ENCODE measurements around the gene PPP1R13B.

DNA sequence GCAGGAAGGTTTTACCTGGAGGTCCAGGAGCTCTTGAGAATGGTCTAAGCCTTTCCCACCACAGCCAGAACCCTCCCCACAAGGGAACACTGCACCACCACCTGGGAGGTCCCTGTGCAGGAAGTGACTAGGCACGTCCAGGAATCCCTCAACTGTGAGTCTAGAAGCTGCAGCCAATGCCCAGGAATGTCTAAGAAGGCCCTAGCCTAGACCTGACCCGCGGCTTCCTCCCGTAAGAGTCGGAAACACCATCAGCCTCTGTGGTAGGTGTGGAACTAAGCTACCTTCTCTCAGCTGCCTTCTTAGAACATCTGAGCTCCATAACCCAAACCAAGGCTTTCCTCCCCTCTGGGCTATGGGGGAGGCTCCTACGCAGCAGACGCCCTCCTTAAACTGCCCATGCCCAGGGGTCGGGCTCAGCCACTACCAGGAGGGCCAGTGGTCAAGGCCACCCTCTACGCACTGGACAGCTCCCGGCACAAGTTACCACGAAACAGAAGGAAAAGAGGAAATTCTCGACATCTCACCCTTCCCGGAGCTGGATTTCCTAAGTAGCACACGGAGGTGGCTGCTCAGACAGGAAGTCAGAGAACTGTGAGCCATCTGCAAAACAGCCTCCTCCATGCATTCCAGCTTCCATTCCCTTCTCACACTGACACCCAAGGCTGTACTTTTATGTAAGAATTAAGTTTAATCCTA, 106.2 kb downstream of the PPP1R13B start:
- TF ChIP-seq YY1 (IDR thresholded peaks at IDR 0.05; ENCODE audit: insufficient read depth, insufficient read length) (no peak), ZNF274 (IDR thresholded peaks at IDR 0.05; ENCODE audit: low read depth, low read length) (no peak)
